Measurements from ENCODE around the gene TSPAN4. TPM values are rescaled to one million over a fixed set of nuclear protein-coding genes. Genes with fewer than 3 reads are reported as not detected.

The TSPAN4 gene
- total RNA-seq, 2 experiments from 2014 or later, result 4.4 to 4.5 TPM

GRCh38 chr11:904380-904779 is 61.7 kb downstream of the TSPAN4 start:
- ChIA-PET POLR2A (no interaction called here), CTCF (no interaction called here)
- Mint-ChIP-seq H3K27me3 (no peaks in the 10 kb centered on the region), H3K4me1 (peaks cover 12% of the 10 kb centered on the region), H3K4me3 (no peak overlapping the region), H3K27ac (no peak overlapping the region), H3K9me3 (no peaks in the 10 kb centered on the region), H3K36me3 (ENCODE audit: low read depth) (peaks cover 21% of the 10 kb centered on the region)
- no peak for DNase-seq

GRCh38 chr11:905952-906351 is 63.3 kb downstream of the TSPAN4 start:
- DNase-seq, result no peak
- ChIA-PET CTCF (no interaction called here), POLR2A (no interaction called here)
- H3K9me3 Mint-ChIP-seq, result no peaks in the 10 kb centered on the region
- no peak overlapping the region for H3K4me3 Mint-ChIP-seq
- peaks cover 20% of the 10 kb centered on the region for H3K4me1 Mint-ChIP-seq
- peaks cover 21% of the 10 kb centered on the region for H3K36me3 Mint-ChIP-seq (ENCODE audit: low read depth)
- no peaks in the 10 kb centered on the region for H3K27me3 Mint-ChIP-seq
- H3K27ac Mint-ChIP-seq, result no peak overlapping the region

DNA sequence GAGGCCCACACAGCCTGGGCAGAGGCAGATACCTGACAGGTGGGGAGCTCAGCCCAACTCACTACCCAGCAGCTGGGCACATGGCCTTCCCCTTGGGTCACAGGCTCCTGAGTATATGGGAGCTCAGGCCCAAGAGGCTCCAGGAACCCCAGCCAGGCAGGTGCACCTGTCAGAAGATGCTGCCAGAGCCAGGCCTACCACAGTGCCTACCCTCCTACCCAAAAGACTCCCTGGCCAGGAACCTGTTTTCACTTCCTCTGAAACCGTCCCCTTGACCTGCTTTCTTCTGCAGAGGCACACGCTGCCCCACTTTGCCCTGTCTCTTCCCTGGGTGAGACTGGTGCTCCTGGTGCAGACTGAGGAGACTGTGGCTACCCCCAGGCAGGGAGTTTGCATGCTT is 65.0 kb downstream of the TSPAN4 start:
- no peak for DNase-seq
- ChIA-PET CTCF (no interaction called here), POLR2A (no interaction called here)
- Mint-ChIP-seq H3K9me3 (no peaks in the 10 kb centered on the region), H3K36me3 (ENCODE audit: low read depth) (peaks cover 12% of the 10 kb centered on the region), H3K27me3 (no peaks in the 10 kb centered on the region), H3K27ac (no peak overlapping the region), H3K4me3 (peak overlapping the region; percentile 17), H3K4me1 (peaks cover 25% of the 10 kb centered on the region)

- CTCF ChIA-PET, result no interaction called here
- peak overlapping the region; percentile 17 for H3K4me3 Mint-ChIP-seq
These were observed 65.6 kb downstream of the TSPAN4 start for GRCh38 chr11:908273-908672.

DNA sequence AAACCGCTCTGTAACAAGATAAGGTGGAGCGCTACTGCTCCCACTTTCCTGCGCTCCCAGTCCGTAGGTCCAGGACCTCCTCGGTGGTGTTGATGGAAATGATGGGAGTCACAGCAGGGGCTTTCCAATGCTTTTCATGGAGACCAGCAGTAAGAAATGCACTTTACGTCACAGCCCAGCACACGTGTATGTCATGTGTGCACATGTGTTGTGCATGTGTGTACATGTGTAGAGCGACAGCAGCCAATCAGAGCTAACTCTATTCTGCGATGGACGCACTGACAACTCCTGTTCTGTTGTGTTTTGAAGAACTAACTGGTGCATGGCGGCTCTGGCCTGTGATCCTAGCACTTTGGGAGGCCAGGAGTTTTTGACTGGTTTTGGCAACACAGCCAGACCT is 66.8 kb downstream of the TSPAN4 start:
- Mint-ChIP-seq H3K36me3 (ENCODE audit: low read depth) (peaks cover 2% of the 10 kb centered on the region), H3K9me3 (no peaks in the 10 kb centered on the region), H3K27me3 (no peaks in the 10 kb centered on the region), H3K27ac (no peak overlapping the region), H3K4me3 (peak overlapping the region; percentile 90), H3K4me1 (peaks cover 25% of the 10 kb centered on the region)
- CTCF ChIA-PET, result interaction anchor here (0.7 to 3.5 kb wide), 2 partner anchors 15 to 141 kb away, joined by 5 to 18 read pairs; partner anchors contain the start of gene AP2A2
- POLR2A ChIA-PET, result interaction anchor here (0.7 to 1.3 kb wide), 3 partner anchors 16 to 202 kb away, joined by 3 to 5 read pairs (median 3); partner anchors contain the start of gene AP2A2
- no peak for DNase-seq

More at GRCh38 chr11:908273-908672, 65.6 kb downstream of the TSPAN4 start:
- Mint-ChIP-seq H3K27me3 (no peaks in the 10 kb centered on the region), H3K9me3 (no peaks in the 10 kb centered on the region), H3K36me3 (ENCODE audit: low read depth) (peaks cover 6% of the 10 kb centered on the region), H3K4me1 (peaks cover 25% of the 10 kb centered on the region), H3K27ac (no peak overlapping the region)
- no peak for DNase-seq
- POLR2A ChIA-PET, result no interaction called here

GRCh38 chr11:910044-910588 is 67.5 kb downstream of the TSPAN4 start:
- Mint-ChIP-seq H3K4me1 (peaks cover 25% of the 10 kb centered on the region), H3K36me3 (ENCODE audit: low read depth) (peaks cover 2% of the 10 kb centered on the region), H3K27me3 (no peaks in the 10 kb centered on the region), H3K4me3 (peak overlapping the region; percentile 90), H3K9me3 (no peaks in the 10 kb centered on the region), H3K27ac (peak overlapping the region; percentile 81)
- no peak for DNase-seq
- CTCF ChIA-PET, result interaction anchor here (0.7 to 3.5 kb wide), 3 partner anchors 15 to 140 kb away, joined by 5 to 18 read pairs (median 6); partner anchors contain the start of gene AP2A2
- POLR2A ChIA-PET, result interaction anchor here (0.6 to 1.3 kb wide), 5 partner anchors 15 to 399 kb away, joined by 3 to 5 read pairs (median 3); partner anchors contain the start of genes AP2A2 and TOLLIP

DNA sequence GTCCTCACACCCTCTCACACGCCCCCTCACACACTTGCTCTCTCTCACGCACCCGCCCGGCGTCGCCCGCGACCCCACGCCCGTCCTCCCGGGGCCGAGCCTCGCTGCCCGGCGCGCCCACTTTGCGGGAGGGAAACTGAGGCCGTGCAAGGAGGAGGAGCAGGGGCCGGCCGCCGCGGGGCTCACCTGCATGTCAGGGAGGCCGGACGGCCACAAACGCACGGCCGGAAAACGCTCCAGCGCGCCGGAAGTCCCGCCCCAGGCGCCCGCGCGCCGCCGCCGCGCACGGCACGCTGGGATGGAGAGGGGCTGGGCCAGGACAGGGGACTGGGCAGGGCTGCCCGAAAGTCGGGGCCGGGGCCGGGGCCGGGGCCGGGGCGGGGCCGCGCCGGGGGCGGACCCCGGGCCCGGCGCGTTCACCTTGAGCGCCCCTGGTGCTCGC is 68.0 kb downstream of the TSPAN4 start, which contains the start of gene CHID1:
CHID1 (minus strand) TSS at position 222 of the 442 bp plus-strand sequence. CDS start 5,994 bp downstream, outside the sequence.
- H3K27me3 Mint-ChIP-seq, result no peaks in the 10 kb centered on the region
- H3K4me3 Mint-ChIP-seq, result peak within 1 kb of the TSS; percentile 90
- POLR2A ChIA-PET, result interaction anchor here (0.6 to 1.7 kb wide), 5 partner anchors 15 to 398 kb away, joined by 3 to 6 read pairs (median 4); partner anchors contain the start of genes AP2A2, TOLLIP and TSPAN4
- peak within 1 kb of the TSS; percentile 81 for H3K27ac Mint-ChIP-seq
- H3K36me3 Mint-ChIP-seq (ENCODE audit: low read depth), result peaks cover 1% of the 10 kb centered on the region
- DNase-seq, result peak; percentile 88
- CTCF ChIA-PET, result interaction anchor here (1.2 to 3.5 kb wide), 3 partner anchors 10 to 17 kb away, joined by 5 to 18 read pairs (median 6); partner anchors contain the start of gene AP2A2
- H3K9me3 Mint-ChIP-seq, result no peaks in the 10 kb centered on the region
- peaks cover 25% of the 10 kb centered on the region for H3K4me1 Mint-ChIP-seq

- peak; percentile 42 for DNase-seq
- Mint-ChIP-seq H3K27ac (peak overlapping the region; percentile 80), H3K4me3 (peak overlapping the region; percentile 90), H3K27me3 (no peaks in the 10 kb centered on the region), H3K4me1 (peaks cover 25% of the 10 kb centered on the region), H3K36me3 (ENCODE audit: low read depth) (no peaks in the 10 kb centered on the region), H3K9me3 (no peaks in the 10 kb centered on the region)
- CTCF ChIA-PET, result interaction anchor here (1.2 to 3.5 kb wide), 3 partner anchors 10 to 17 kb away, joined by 5 to 18 read pairs (median 6); partner anchors contain the start of gene AP2A2
- POLR2A ChIA-PET, result interaction anchor here (0.6 to 1.7 kb wide), 8 partner anchors 10 to 398 kb away, joined by 3 to 6 read pairs (median 3); partner anchors contain the start of genes AP2A2, TOLLIP and TSPAN4
These were observed 68.6 kb downstream of the TSPAN4 start for GRCh38 chr11:911031-911889.

GRCh38 chr11:911890-912219 is 69.2 kb downstream of the TSPAN4 start:
- Mint-ChIP-seq H3K4me1 (peaks cover 25% of the 10 kb centered on the region), H3K27me3 (no peaks in the 10 kb centered on the region), H3K4me3 (peak overlapping the region; percentile 85), H3K27ac (peak overlapping the region; percentile 80), H3K36me3 (ENCODE audit: low read depth) (no peaks in the 10 kb centered on the region), H3K9me3 (no peaks in the 10 kb centered on the region)
- POLR2A ChIA-PET, result interaction anchor here (0.8 to 1.7 kb wide), 6 partner anchors 10 to 143 kb away, joined by 3 to 6 read pairs (median 4); partner anchors contain the start of genes AP2A2 and TSPAN4
- CTCF ChIA-PET, result interaction anchor here (1.2 to 3.5 kb wide), 3 partner anchors 9 to 16 kb away, joined by 5 to 18 read pairs (median 6); partner anchors contain the start of gene AP2A2
- no peak for DNase-seq

GRCh38 chr11:912266-912665 is 69.6 kb downstream of the TSPAN4 start:
- Mint-ChIP-seq H3K36me3 (ENCODE audit: low read depth) (no peaks in the 10 kb centered on the region), H3K27me3 (no peaks in the 10 kb centered on the region), H3K4me3 (peak overlapping the region; percentile 85), H3K4me1 (peaks cover 25% of the 10 kb centered on the region), H3K27ac (no peak overlapping the region), H3K9me3 (no peaks in the 10 kb centered on the region)
- CTCF ChIA-PET, result interaction anchor here (2.7 to 3.5 kb wide), 2 partner anchors 13 to 16 kb away, joined by 6 to 18 read pairs; partner anchors contain the start of gene AP2A2
- POLR2A ChIA-PET, result interaction anchor here (1.1 to 1.7 kb wide), 5 partner anchors 12 to 142 kb away, joined by 3 to 6 read pairs (median 3); partner anchors contain the start of genes AP2A2 and TSPAN4
- no peak for DNase-seq

DNA sequence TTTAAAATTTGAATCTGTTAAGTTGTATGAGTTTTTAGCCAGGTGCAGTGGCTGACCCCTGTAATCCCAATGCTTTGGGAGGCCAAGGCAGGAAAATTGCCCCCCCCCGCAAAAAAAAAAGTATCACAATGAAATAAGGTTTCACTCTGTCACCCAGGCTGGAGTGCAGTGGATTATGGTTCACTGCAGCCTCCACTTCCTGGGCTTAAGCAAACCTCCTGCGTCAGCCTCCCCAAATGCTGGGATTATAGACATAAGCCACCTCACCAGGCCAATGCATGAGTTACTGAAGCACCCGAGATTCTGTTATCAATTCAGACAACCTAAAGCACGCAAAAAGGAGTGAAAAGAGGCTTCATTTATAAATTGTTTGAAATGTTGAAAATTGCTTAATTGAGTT is 70.4 kb downstream of the TSPAN4 start:
- DNase-seq, result no peak
- CTCF ChIA-PET, result interaction anchor here (2.7 kb wide), 1 partner anchor 15 kb away, joined by 6 read pairs; no protein-coding TSS in a partner anchor
- Mint-ChIP-seq H3K27ac (no peak overlapping the region), H3K9me3 (no peaks in the 10 kb centered on the region), H3K27me3 (no peaks in the 10 kb centered on the region), H3K36me3 (ENCODE audit: low read depth) (no peaks in the 10 kb centered on the region), H3K4me1 (peaks cover 22% of the 10 kb centered on the region), H3K4me3 (no peak overlapping the region)
- POLR2A ChIA-PET, result no interaction called here

DNA sequence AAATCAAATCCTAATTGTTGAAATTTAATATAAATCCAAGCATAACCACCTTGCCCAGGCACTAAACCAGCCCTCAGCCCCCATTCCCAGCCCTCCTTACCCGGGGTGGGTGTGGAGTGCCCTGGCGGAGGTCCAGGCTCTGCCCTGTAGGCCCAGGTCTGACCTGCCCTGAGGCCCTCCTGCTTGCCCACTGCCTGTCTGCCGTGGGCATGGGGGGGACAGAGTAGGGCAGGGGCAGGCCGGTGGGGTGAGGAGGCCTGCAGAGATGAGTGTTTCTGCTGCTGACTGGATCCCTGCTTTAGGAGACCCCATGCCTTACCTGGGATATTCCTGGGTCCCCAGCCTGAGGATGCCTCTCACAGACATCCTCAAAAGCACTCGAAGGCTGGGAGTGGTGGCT is 71.6 kb downstream of the TSPAN4 start:
- Mint-ChIP-seq H3K27ac (no peak overlapping the region), H3K36me3 (ENCODE audit: low read depth) (no peaks in the 10 kb centered on the region), H3K27me3 (no peaks in the 10 kb centered on the region), H3K4me3 (no peak overlapping the region), H3K9me3 (no peaks in the 10 kb centered on the region), H3K4me1 (peaks cover 15% of the 10 kb centered on the region)
- ChIA-PET CTCF (no interaction called here), POLR2A (no interaction called here)
- DNase-seq, result no peak

Data from activated CD4-positive, alpha-beta memory T cell treated with anti-CD3 and anti-CD28 coated beads, Interleukin-2, amount 10 ng/mL, durations not matched to agents 7 days and 5 days (primary cell).